GM19238 (cell line): ENCODE data around the gene SIRT2.
"Not testable (repeated sequence)": the region's sequence is repeated elsewhere in the genome, so short reads cannot be mapped to it uniquely, and the experiment has no call there.

Source experiments
- DNase-seq: peaks from one replicate; pipeline ENCODE4 v3.0.0; 2011; ENCODE audit warnings: low spot score; ENCODE audit not compliant: insufficient read length

The SIRT2 gene

DNA sequence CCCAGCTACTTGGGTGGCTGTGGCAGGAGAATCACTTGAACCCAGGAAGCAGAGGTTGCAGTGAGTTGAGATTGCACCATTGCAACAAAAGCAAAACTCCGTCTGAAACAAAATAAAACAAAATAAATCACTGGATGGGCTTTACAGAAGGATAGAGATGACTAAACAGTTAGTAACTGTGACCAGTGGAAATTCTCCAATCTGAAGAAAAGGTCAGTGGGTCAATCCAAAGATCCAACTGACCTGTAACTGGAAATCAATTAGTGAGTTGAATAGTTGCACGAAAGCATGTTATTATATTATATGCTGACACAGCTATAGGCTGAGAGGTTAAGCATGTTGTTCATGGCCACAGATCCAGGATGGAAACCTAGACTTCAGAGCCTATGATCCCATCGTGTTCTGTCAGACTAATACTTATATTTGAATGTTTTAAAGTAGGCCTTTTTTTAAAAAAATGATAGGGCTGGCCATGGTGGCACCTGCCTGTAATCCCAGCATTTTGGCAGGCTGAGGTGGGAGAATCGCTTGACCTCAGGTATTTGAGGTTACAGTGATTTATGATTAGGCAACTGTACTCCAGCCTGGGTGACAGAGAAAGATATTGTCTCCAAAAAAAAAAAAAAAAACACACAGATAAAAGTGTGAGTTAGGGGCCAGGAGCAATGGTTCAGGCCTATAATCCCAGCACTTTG is 69.2 kb downstream of the SIRT2 start:
- no peak for DNase-seq

- DNase-seq = not testable (repeated sequence)
These were observed 70.2 kb downstream of the SIRT2 start for GRCh38 chr19:38829203-38829602.
